HG03558 (cell line): ENCODE results near the gene MN1.

Experiments used
- ATAC-seq: cut with Tn5 transposase; IDR thresholded peaks from one replicate; pipeline ENCODE4 v1.9.1; 2021; ENCODE audit warnings: moderate number of reproducible peaks; ENCODE audit not compliant: unreplicated experiment; ENCODE audit errors: extremely low read depth

The MN1 gene

DNA sequence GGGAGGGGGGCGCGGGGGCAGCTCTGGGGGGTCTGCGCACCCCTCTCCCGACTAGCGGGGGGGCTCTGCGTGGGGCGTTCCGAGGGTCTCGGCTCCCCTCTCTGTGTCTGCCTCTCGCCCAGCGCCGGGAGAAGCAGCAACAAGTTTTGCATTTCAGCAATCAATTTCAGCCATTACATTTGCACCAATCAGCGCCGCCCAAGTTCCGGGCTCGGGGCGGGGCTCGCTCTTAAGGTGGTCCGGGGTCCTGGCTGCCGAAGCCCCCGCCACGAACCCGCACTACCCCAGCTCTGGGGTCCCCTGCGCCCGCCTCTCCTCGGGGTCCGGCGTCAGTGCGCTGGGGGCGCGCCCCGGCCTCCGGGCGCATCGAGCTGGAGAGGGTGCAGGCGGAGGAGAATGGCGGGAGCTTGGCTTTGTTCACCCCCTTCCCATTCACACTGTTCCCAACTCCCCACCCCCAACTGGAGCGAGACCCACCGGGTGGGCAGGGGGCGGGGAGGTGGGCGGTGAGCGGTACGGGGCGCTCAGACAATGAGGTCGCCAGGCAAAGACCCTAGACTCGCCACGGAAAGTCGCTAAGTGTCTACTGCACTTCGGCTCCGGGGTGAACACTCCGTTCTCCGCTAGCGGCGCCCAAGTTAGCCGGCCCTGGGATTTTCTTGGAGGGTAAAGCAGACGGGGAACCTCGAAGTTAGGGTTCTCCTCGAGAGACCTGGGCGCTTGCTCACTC lies at the start of gene MN1:
Gene MN1 (minus strand): TSS at position 141 of the 730 bp plus-strand sequence. CDS start 1,213 bp downstream, outside the sequence.
- no peak for ATAC-seq

DNA sequence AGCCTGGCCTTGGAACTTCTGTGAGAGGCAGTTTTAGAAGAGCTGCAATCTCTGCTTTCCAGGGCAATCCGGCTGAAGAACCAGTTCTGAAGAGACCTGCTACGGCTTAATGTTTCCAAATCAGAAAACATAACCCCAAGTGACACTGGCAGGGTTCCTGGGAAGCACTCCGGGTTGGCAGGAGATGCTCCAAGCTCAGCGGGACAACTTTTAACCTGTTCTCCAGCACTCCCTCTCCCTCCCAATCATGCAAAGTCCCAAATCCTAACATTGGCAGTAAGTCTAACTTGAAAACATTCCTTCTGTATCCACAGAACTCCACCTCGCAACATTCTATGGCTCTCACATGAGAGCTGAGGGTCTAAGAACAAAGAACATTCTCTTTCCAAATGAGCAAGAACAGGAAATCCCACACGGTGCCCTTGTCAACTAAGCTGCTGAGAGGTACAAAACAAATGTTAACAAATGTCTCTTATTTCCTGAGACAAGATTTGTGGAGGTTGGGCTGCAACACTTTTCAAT lies 48.5 kb upstream of the MN1 start:
- no peak for ATAC-seq

DNA sequence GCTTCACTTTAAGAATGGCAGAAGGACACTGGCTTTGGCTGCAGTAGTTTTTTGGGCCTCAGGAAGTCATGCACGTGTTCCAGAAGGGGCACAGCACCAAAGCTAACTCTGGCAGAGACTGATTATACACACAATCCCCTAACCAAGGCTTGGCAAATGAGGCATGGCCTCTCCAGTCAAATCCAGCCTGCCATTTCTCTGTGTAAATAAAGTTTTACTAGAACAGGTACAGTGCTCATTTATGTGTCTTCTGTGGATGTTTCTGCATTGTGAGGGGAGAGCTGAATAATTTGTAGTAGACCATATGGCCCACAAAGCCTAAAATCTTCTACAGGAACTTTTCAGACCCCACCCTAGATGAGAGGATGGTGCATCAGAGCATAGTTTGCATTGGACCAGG lies 46.4 kb upstream of the MN1 start:
- no peak for ATAC-seq

DNA sequence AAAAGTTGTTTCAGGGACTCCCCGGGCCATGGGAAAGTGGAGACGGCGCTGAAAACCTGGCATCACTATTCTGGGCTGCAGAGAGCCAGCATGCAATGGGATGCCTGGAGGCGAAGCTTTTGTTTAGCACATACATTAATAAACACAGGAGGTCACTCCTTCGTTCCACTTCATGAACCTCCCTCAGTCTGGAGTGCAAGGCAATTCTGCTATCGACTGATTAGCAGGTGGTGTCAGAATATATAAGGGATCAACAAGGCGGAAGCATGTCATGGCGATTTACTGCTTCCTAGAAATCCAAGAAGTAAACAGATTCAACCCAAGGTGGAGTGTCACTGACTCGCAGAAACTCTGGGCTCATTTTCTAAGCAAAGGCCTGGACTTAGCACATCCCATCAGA lies 45.4 kb upstream of the MN1 start:
- ATAC-seq = no peak

DNA sequence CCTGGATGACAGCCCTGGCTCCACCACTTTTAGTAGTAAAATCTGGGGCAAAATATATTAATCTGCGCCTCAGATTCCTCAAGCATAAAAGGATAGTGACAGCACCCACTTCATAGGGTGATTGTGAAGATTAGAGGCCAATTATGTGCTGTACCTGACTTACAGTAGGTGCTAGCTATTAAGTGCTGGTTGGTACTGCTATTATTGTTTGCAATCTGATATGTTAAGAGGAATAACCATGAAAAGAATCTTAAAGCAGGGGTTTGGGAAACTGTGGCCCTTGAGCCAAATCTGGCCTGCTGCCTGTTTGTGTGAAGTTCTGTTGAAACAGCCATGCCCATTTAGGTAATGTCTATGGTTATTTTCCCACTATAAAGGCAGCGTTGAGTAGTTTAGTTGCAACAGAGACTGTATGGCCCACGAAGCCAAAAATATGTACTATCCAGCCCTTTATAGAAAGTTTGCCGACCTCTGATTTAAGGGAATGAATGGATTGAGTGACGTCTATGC lies 44.7 kb upstream of the MN1 start:
- no peak for ATAC-seq

DNA sequence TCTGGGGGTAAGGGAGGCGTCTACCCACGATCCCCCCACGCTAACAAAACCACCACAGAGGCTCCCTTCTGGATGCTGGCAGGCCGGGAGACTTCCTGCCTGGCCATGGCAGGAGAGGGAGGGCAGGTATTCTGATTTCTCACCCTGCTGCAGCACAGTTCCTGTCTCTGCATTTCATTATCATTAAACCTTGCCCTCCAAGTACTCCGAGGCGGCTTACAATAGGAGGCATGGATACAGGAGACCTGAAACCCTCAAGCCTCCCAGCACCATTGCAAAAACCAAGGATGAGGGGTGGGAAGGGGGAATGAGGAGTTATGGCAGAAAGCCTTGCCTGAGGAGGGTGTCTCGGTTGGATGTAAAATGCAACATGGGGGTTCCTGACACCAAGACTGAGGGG lies 44.1 kb upstream of the MN1 start:
- ATAC-seq = no peak

DNA sequence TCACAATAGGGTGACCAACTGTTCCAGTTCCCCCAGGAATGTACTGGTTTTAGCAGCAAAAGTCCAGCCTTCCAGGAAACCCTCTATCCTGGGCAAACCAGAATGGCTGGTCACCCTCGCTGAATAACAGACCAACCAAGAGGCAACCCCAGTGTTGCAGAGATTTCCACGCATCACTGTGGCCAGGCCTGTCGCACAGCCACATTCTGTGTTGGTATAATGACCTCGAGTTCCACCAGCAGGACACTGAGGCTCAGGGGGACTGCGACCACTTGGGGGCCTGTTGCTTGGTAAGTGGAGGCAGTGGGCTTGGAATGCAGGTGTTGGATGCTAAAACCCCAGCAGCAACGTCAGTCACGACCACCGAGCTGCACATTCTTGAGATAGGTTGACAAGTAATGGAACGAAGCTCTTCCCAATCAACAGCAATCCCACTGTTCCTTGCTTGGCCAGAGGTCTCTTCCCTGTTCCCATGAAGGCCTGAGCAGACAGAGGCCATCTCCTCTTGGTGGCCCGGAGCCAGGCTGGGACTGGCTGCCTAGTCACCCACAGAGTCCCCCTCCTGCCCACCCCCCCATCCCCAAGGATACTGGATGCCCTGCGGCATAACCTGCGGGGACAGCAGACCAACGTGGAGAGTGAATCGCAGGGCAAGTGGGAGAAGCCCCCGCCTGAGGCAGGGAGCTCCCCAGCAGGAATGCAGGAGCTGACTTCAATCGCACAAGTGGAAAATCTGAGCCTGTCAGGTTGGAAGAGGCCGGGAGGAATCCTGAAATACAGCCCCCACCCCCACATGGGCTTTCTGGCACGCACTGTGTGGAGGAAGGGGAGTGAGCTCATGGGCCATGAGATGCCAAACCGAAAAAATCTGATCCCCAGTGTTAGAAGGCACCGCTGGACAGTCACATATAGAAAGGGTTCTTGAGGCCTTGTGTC lies 43.4 kb upstream of the MN1 start:
- no peak for ATAC-seq

DNA sequence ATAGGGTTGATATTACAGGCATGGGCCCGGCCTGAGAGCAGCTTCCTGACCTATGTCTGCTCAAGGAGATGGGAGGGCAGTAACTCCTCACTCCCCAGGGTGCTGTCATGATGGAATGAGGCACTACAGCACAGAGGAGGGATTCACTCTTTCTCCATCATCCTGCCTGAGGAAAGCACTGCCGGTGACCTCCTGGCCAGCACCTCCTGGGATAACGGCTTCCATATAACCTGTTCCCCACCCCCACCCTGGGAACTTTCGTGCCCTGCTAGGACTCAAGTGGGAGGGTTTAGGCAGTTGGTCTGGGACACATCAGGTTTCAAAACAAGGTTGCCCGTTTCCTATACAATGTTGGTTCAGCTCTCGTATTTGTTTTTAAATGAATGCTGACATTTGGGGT lies 42.7 kb upstream of the MN1 start:
- ATAC-seq = no peak

DNA sequence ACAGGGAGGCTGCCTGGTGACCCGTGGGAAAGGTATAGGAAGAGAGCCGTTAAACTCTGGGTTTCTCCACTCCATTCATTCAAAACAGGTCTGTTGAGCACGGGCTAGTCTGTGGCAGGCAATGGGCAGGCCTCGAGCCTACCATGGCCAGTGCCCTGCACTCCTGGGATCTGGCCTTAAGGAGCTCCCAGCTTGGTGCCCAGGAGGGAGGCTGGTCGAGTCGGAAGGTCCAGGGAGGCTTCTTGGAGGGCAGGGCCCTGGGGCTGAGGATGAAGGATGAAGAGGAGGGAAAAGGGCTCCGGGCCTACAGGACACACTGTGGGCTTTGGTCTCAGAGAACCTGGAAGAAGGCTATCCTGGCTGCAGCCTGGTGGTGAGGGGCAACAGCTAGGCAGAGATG lies 41.9 kb upstream of the MN1 start:
- ATAC-seq = no peak

DNA sequence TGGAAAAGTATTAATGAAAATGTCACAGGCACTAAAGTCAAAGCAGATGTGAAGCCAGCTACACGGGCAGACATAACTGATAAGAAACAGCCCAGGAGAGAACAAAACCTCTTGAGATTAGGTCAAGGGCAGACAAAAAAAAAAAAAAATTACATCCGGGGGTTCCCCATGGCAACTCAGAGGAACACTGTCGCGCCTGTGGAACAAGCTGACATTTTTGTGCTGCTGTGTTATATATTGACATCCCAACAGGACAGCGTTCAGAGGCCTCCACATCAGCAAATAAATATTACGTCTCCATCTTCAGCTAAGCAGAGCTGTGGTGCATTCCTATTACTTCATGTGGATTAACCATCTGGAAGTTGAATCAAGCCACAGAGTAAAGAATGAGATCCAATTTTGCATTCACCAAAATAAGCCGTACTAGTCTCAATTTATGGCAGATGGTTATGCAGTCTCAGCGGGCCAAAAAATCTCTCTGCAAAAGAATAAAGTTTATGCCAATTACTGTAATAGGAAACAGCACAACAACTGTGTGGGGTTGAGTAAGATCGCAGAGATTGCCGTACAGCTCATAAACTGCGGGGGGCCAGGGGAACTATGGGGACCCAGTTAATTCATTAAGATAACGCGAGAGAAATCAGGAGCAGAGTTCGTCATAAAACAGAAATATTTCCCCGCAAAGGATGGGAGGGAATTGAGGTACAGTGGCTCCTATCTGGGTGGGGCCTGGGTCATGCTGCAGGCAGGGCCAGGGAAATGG lies 41.3 kb upstream of the MN1 start:
- no peak for ATAC-seq

DNA sequence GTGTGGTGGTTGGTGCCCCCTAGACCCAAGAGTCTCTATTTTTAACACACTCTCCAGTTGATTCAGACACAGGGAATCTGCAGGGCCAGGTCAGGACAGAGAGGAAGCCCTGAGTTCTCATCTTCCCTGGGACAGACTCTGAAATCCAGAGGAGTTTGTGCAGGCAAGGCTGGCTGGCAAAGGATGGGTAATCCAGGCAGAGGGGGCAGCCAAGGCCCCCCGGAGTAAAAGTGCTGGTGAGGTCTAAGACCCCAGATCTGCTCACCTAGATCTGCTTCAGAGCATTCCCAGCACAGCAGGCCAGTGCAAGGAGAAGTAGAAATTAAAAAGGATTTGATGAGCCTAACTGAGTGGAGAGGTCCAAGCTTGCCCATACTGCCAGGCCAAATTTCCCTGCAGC lies 40.6 kb upstream of the MN1 start:
- no peak for ATAC-seq

DNA sequence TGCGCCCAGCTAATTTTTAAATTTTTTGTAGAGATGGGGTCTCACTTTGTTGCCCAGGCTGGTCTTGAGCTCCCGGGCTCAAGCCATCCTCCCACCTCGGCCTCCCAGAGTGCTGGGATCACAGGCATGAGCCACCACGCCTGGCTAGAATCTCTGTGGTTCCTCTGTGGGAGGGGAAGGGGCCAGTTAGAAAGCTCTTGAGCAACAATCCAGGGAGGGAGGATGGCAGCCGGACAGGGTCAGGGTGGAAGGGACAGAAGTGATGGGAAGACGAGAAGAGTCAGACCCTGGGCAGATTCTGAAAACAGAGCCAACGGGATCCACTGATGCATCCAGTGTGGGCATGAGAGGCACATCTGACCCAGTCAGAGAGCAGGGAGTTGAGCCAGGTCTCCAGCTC lies 38.9 kb upstream of the MN1 start:
- ATAC-seq = no peak

DNA sequence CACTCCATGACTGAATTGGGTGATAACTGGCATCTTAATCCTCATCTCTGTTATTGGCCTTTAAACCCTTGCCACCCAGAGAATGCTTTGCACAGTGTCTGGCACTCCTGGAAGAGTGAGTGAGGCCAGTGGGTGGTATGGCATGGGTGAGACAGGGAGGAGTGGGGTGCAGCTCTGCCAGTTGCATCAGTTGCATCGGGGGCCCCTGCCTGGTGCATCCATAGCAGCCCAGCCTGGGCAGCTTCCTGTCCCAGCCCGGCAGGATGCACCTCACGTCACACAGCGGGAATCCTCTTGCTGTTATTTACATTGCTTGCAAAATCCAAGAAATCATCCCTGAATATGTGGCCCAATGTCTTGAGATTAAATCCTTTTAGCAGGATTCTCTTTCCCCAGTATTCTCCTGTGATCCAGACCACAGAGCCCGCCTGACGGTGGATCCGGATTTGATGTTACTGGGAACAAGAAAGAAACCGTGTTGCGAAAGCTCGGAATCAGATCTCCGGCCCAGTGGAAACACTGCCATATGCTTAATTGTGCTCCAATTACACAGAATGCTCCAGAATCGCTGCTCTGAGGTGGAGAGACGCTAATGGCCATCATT lies 37.6 kb upstream of the MN1 start:
- no peak for ATAC-seq

DNA sequence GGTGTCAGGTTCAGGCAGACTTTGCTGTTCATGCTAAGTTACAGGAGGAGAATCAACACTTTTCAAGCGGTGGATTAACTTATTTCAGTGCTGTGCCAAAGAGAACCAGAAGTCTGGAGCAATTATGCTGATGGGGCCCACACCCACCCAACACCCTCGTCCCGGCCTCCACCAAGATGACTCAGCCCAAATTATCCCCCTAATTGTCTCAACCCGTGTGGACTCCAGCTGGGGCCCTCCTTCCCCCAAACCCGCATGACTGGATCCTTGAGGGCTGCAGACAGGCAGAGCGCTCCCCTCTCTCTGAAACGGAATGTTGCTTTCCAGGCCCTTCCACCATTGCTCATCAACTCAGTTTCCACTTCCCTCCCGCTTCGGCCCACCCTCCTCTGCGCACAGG lies 34.6 kb upstream of the MN1 start:
- ATAC-seq = no peak

DNA sequence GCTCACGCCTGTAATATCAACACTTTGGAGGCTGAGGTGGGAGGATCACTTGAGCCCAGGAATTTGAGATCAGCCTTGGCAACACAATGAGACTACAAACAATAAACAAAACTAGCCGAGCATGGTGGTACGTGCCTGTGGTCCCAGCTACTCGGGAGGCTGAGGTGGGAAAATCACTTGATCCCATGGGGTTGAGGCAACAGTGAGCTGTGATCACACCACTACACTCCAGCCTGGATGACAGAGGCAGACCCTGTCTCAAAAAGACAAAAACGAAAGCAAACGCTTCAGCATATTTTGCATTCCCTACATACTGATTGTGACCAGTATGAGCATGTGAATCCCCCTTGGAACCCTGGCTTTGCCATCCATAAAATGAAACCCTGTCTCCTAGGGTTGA lies 33.9 kb upstream of the MN1 start:
- ATAC-seq = no peak

DNA sequence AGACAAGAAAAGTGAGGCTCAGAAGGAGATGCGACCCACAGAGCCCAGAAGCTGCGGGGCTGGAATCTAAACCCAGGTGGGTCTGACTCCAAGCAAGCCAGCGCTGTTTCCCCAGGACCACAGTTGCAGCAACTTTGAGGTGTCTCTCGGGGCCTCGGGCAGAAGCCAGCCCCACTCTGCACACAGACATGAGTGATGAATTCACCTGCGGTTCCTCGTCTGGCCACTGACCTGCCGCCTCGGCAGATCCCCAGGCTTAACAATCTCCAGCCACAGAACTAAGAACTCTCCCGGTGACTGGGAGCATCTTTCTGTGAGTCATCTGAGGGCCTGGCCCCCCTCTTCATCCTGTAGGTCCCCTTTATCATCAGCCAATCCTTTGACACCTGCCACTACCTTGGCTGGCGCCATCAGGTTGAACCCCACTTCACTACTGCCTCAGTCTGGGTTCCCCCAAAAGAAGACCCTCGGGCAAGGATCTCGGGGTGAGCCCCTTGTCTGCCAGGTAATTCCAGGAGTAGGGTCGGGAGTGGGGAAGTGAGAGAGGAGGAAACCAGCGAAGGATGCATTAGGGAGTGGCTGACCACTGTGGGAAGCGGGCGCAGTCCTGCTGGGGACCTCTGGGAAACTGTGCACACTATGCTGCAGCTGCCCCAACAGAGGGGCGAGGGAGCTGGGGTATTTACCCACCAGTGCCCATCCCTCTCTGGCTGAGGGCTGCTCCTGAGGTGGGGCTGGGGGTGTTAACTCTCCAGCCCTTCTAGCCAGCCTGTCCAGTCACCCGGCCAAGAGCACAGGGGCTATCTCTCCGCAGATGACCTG lies 33.0 kb upstream of the MN1 start:
- no peak for ATAC-seq

DNA sequence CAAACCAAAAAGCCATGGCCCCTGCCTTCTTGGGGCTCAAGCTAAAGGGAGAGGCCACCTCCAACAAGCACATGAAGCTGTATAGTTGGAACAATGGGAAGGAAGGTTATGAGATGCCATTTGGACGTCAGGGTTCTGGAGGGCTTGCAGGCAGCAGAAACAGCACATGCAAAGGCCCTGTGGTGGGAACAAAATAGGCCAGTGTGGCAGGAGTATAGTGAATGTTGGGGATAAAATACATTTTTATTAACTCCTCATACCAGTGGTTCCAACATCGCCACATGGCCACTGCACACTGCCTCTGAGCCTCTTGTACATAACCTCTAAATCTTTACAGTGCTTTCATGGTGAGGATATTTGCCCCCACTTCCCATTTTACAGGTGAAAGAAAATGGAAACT lies 32.2 kb upstream of the MN1 start:
- ATAC-seq = no peak

DNA sequence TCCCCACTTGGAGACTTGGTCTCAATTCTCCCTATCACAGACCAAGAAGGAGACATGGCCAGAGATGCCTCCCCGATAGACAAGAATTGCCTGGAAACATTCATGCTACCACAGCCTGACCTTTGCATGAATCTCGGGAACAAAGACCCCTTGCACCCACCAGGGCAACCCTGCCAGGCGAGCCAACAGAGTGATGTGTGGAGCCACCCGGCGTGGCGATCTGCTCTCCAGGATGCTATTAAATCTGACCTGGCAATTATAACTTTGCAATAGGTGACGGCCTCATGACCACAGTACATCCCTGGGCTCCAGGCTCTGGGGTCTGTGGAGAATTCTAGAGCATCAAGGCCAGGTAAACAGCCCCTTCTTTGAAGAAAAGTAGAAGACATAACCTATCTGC lies 31.1 kb upstream of the MN1 start:
- ATAC-seq = no peak

DNA sequence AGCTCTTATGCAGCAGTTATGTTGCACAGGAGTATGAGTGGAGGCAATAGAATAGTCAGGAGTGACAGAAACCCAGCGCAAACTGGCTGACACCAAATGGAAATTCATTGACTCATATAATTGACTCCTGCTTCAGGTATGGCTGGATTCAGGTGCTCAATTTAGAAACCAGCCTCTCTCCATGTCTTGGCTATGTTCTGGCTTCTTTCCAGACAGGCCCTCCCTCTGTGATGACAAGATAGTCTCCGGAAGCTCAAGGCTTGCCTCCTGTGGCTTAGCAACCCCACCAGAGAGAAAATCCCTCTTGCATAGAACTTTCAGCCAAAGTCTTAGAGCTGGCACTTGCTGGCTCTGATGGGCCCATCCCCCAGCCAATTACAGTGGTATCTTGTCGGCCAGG lies 28.1 kb upstream of the MN1 start:
- no peak for ATAC-seq
